Measurements from ENCODE around the gene PDSS1.

PDSS1 gene

DNA sequence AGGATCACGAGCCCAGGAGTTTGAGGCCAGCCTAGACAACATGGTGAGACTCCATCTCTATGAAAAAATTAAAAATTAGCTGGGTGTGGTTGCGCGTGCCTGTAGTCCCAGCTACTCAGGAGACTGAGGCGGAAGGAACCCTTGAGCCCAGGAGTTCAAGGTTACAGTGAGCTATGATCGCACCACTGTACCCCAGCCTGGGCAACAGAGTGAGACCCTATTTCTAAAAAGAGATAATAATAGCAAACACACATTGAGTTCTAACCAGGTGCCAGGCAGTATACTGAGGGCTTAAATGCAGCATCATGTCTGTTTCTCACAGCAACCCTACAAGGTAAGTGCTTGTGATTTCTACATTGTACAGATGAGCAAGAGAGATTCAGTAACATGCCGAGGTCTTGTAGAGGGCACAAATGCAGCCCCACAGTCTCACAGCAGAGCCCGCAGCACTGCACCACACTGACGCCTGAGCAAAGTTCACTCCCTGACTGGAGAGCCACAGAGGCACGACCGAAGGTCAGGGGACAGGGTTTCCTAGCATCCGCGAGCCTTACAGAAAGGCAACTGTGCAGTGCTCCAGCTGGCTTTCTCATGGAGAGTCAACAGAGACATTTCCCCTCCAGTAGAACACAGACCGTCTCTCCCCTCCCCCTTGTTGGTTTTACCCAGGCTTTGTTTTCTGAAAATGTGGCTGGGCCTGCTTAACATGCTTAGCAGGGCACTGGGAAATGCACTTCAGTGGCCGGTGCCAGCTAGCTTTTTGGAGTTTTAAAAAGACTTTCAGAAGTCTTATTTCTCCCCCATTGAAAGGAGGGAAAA is 36.5 kb downstream of the PDSS1 start:
- Histone ChIP-seq H3K4me3 (ENCODE audit: low read depth in 1 of 2, low read length in 1 of 2) (no peak overlapping the region), H3K4me1 (ENCODE audit: control insufficient read depth in 1 of 2, insufficient read depth in 1 of 2, low read depth in 1 of 2, low read length in 1 of 2) (peaks cover 0 to 4% of the 10 kb centered on the region in 2 experiments), H3K36me3 (peaks cover 33% of the 10 kb centered on the region), H3K9me3 (no peaks in the 10 kb centered on the region), H3K27ac (no peak overlapping the region), H3K27me3 (no peaks in the 10 kb centered on the region)
- TF ChIP-seq, protein P1, sequence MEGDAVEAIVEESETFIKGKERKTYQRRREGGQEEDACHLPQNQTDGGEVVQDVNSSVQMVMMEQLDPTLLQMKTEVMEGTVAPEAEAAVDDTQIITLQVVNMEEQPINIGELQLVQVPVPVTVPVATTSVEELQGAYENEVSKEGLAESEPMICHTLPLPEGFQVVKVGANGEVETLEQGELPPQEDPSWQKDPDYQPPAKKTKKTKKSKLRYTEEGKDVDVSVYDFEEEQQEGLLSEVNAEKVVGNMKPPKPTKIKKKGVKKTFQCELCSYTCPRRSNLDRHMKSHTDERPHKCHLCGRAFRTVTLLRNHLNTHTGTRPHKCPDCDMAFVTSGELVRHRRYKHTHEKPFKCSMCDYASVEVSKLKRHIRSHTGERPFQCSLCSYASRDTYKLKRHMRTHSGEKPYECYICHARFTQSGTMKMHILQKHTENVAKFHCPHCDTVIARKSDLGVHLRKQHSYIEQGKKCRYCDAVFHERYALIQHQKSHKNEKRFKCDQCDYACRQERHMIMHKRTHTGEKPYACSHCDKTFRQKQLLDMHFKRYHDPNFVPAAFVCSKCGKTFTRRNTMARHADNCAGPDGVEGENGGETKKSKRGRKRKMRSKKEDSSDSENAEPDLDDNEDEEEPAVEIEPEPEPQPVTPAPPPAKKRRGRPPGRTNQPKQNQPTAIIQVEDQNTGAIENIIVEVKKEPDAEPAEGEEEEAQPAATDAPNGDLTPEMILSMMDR (IDR thresholded peaks at IDR 0.05): no peak

DNA sequence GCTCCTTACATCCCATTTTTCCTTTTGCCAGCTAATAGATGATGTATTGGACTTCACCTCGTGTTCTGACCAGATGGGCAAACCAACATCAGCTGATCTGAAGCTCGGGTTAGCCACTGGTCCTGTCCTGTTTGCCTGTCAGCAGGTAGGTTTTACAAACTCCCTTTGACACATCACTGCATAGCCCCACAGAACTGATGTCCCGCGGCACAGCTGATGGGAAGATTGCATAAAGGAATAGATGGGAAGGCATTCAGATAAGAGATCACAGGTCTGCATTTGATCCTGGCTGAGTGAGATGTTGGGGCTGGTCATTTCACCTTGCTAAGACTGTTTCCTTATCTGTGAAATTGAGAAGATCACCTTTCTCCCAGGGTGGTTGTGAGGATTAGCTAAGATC is 37.9 kb downstream of the PDSS1 start:
- H3K36me3 ChIP-seq: peaks cover 33% of the 10 kb centered on the region
- no peak overlapping the region for H3K27ac ChIP-seq
- no peaks in the 10 kb centered on the region for H3K9me3 ChIP-seq
- peaks cover 0 to 4% of the 10 kb centered on the region in 2 experiments for H3K4me1 ChIP-seq (ENCODE audit: control insufficient read depth in 1 of 2, insufficient read depth in 1 of 2, low read depth in 1 of 2, low read length in 1 of 2)
- H3K27me3 ChIP-seq: no peaks in the 10 kb centered on the region
- no peak overlapping the region for H3K4me3 ChIP-seq (ENCODE audit: low read depth in 1 of 2, low read length in 1 of 2)
- TF ChIP-seq, protein P1 (IDR thresholded peaks at IDR 0.05): no peak

DNA sequence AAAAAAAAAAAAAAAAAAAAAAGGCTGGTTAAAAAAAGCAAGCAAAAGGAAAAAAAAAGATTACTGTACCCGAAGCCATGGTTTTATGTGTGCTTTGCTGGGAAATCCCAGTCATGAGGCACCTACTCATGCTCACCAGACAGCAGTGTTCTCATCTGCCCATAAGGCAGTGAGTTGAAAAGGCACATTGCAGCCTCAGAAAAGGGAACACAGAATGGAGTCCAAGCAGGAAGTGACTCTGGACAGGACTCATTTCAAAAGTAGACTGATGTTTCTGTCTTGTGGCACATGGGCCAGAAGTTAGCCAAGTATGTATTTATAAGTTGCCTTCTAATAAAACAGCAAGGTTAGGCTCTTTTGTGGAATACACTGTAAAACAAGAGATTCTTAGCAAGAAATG is 40.2 kb downstream of the PDSS1 start:
- no peaks in the 10 kb centered on the region for H3K9me3 ChIP-seq
- peaks cover 0 to 4% of the 10 kb centered on the region in 2 experiments for H3K4me1 ChIP-seq (ENCODE audit: control insufficient read depth in 1 of 2, insufficient read depth in 1 of 2, low read depth in 1 of 2, low read length in 1 of 2)
- TF ChIP-seq, protein P1 (IDR thresholded peaks at IDR 0.05): no peak
- H3K27ac ChIP-seq: peak overlapping the region; percentile 38
- no peaks in the 10 kb centered on the region for H3K27me3 ChIP-seq
- H3K4me3 ChIP-seq (ENCODE audit: low read depth in 1 of 2, low read length in 1 of 2): no peak overlapping the region
- H3K36me3 ChIP-seq: peaks cover 27% of the 10 kb centered on the region

DNA sequence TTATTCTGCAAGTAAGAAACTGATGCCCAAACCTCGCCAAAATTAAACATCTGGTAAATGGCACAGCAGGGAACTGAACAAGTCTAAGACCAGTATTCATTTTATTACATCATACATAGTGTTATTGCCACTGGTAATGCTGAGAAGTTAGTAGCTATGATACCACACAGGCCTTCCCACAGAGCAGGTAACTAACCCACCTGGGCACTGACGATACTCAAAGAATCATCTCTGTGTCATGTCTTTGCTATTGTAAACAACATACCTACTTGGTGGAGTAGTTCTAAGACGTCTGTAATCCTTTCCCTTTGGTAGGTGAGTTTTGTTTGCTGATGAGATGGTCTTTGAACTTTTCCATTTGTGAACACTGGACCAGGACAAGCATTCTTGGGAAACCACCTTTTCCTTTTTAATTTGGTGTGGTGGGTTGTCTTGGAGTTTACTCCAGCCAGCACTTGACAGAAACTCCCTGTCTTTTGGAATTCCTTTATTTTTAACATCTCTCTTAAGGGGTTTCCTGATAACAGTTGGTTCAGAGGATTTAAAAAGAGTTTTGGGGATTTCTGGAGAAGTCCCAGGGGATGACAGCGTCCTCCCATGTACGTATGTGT is 40.9 kb downstream of the PDSS1 start:
- Histone ChIP-seq H3K4me3 (ENCODE audit: low read depth in 1 of 2, low read length in 1 of 2) (no peak overlapping the region), H3K36me3 (peaks cover 31% of the 10 kb centered on the region), H3K27me3 (no peaks in the 10 kb centered on the region), H3K4me1 (ENCODE audit: control insufficient read depth in 1 of 2, insufficient read depth in 1 of 2, low read depth in 1 of 2, low read length in 1 of 2) (peaks cover 0 to 4% of the 10 kb centered on the region in 2 experiments), H3K9me3 (no peaks in the 10 kb centered on the region), H3K27ac (peak overlapping the region; percentile 38)
- TF ChIP-seq, protein P1 (IDR thresholded peaks at IDR 0.05): no peak

DNA sequence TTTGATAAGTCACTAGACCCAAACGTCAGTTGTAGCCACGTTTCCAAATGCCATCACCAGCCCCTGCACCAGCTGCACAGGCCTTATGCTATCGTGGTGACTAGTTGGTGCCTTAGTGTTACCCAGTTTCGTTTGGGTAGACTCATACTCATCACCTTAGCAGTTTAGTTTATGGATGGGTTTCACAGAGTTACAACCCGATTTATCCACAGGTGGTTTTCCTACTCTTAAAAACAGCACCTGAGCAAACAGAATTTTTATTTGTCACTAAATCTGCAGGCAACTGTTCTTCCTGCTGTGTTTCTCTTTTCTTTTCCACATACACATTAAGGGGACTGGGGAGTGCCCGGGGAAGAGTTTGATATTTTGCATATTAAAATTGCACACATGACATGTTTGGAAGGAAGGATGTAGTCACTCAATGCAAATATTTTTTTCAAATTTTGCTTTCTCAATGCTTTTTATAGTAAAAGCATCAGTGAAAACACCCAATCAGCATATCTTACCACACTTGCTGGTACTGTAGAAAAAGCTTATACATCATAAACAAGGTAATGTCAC is 41.6 kb downstream of the PDSS1 start:
- peaks cover 31% of the 10 kb centered on the region for H3K36me3 ChIP-seq
- peaks cover 0 to 4% of the 10 kb centered on the region in 2 experiments for H3K4me1 ChIP-seq (ENCODE audit: control insufficient read depth in 1 of 2, insufficient read depth in 1 of 2, low read depth in 1 of 2, low read length in 1 of 2)
- TF ChIP-seq, protein P1 (IDR thresholded peaks at IDR 0.05): no peak
- H3K27me3 ChIP-seq: no peaks in the 10 kb centered on the region
- no peaks in the 10 kb centered on the region for H3K9me3 ChIP-seq
- H3K4me3 ChIP-seq (ENCODE audit: low read depth in 1 of 2, low read length in 1 of 2): no peak overlapping the region
- no peak overlapping the region for H3K27ac ChIP-seq

Measured in neutrophil (primary cell).